ENCODE measurements around the gene EXOSC7.

Gene EXOSC7

DNA sequence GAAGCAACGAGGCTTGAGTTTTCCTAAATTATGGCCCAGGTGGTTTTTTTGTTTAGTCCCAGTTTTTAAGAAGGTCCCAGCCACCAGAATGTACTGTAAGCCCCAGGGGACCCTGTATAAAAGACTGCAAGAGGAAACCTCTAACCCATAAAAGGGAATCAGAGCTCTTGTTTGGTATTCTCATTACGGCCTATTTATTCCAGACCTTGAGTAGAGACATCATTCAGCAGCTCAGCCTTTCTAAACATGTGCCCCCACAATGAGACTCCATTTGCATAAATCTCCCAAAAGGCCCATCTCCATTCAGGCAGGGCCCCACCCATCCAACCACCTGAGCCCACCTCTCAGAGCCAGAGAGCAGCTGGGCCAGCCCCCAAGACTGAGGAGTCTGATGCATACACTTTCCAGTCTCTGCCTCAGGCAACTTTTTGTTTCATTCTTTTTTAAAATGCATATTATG, 25.7 kb upstream of the EXOSC7 start:
- Histone ChIP-seq H3K79me1 (ENCODE audit: low read depth, low read length) (no peaks in the 10 kb centered on the region), H3K23ac (ENCODE audit: low read depth, low read length, poor library complexity) (no peak overlapping the region), H4K8ac (ENCODE audit: low read depth, low read length) (no peak overlapping the region), H2BK5ac (ENCODE audit: low read length) (no peak overlapping the region), H3K18ac (ENCODE audit: low read length) (no peak overlapping the region), H2BK12ac (ENCODE audit: low read length) (no peak overlapping the region), H3K4me2 (ENCODE audit: insufficient read depth, low read length, poor library complexity, severe bottlenecking) (no peak overlapping the region), H3K27me3 (ENCODE audit: control insufficient read depth in 3 of 3, insufficient read depth in 3 of 3, low read depth in 1 of 3, low read length in 3 of 3) (no peaks in the 10 kb centered on the region), H4K91ac (ENCODE audit: low read depth, low read length, poor library complexity) (no peak overlapping the region), H2AFZ (ENCODE audit: low read length) (no peak overlapping the region), H3K36me3 (replicated peaks in 1 of 2; ENCODE audit: control insufficient read depth in 2 of 2, insufficient read depth in 2 of 2, low read length in 2 of 2) (peaks cover 4 to 30% of the 10 kb centered on the region in 2 donors), H2BK15ac (ENCODE audit: low read length) (no peak overlapping the region), H3K4me1 (ENCODE audit: control insufficient read depth in 2 of 2, insufficient read depth in 1 of 2, low read depth in 1 of 2, low read length in 2 of 2) (peaks cover 1 to 12% of the 10 kb centered on the region in 2 donors), H3K9me3 (replicated peaks in 1 of 2; ENCODE audit: control insufficient read depth in 2 of 2, insufficient read depth in 1 of 2, low read depth in 1 of 2, low read length in 2 of 2) (no peaks in the 10 kb centered on the region), H2BK120ac (ENCODE audit: low read depth, low read length) (no peak overlapping the region), H3K27ac (replicated peaks; ENCODE audit: low read length) (no peak overlapping the region), H3K4ac (ENCODE audit: low read length) (no peak overlapping the region), H3K4me3 (ENCODE audit: low read length in 2 of 2) (no peak overlapping the region), H3K9ac (ENCODE audit: low read depth, low read length, poor library complexity) (no peak overlapping the region), H3K14ac (ENCODE audit: low read length) (no peak overlapping the region), H2AK5ac (ENCODE audit: low read depth, low read length) (no peak overlapping the region)
- no CpG with 5 or more reads among the region's 2 CpGs for WGBS, 2 donors (ENCODE audit: extremely low coverage in 2 of 2, insufficient read length in 2 of 2, insufficient replicate concordance in 1 of 2)
- no peak for DNase-seq (ENCODE audit: low spot score)

DNA sequence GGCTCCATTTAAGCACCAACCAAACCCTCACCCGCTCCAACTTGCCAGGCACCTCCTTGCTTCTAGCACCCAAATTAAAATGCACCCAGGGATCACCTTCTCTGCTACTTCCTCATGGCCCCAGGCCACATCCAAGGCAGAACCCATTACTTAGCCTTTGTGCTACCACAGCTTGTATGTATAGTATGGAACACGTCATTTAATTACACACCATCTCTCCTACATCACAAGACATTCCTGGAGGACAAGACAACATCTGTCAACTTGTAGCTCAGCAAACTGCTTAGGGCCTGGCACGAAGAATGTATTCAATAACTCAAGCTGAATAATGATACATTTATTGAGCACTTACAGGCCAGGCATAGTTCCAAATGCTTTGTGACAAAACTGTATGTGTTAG, 23.4 kb upstream of the EXOSC7 start:
- Histone ChIP-seq H3K27ac (replicated peaks; ENCODE audit: low read length) (no peak overlapping the region), H3K4ac (ENCODE audit: low read length) (no peak overlapping the region), H3K4me2 (ENCODE audit: insufficient read depth, low read length, poor library complexity, severe bottlenecking) (no peak overlapping the region), H3K23ac (ENCODE audit: low read depth, low read length, poor library complexity) (no peak overlapping the region), H2BK5ac (ENCODE audit: low read length) (no peak overlapping the region), H3K4me3 (ENCODE audit: low read length in 2 of 2) (no peak overlapping the region), H2BK12ac (ENCODE audit: low read length) (no peak overlapping the region), H4K91ac (ENCODE audit: low read depth, low read length, poor library complexity) (no peak overlapping the region), H3K4me1 (ENCODE audit: control insufficient read depth in 2 of 2, insufficient read depth in 1 of 2, low read depth in 1 of 2, low read length in 2 of 2) (peaks cover 0 to 12% of the 10 kb centered on the region in 2 donors), H3K27me3 (ENCODE audit: control insufficient read depth in 3 of 3, insufficient read depth in 3 of 3, low read depth in 1 of 3, low read length in 3 of 3) (no peaks in the 10 kb centered on the region), H3K18ac (ENCODE audit: low read length) (no peak overlapping the region), H2AFZ (ENCODE audit: low read length) (no peak overlapping the region), H3K14ac (ENCODE audit: low read length) (no peak overlapping the region), H3K9ac (ENCODE audit: low read depth, low read length, poor library complexity) (no peak overlapping the region), H3K79me1 (ENCODE audit: low read depth, low read length) (no peaks in the 10 kb centered on the region), H3K9me3 (replicated peaks in 1 of 2; ENCODE audit: control insufficient read depth in 2 of 2, insufficient read depth in 1 of 2, low read depth in 1 of 2, low read length in 2 of 2) (no peaks in the 10 kb centered on the region), H3K36me3 (replicated peaks in 1 of 2; ENCODE audit: control insufficient read depth in 2 of 2, insufficient read depth in 2 of 2, low read length in 2 of 2) (peaks cover 4 to 42% of the 10 kb centered on the region in 2 donors), H4K8ac (ENCODE audit: low read depth, low read length) (no peak overlapping the region), H2BK120ac (ENCODE audit: low read depth, low read length) (no peak overlapping the region), H2BK15ac (ENCODE audit: low read length) (no peak overlapping the region), H2AK5ac (ENCODE audit: low read depth, low read length) (no peak overlapping the region)
- WGBS, 2 donors (ENCODE audit: extremely low coverage in 2 of 2, insufficient read length in 2 of 2, insufficient replicate concordance in 1 of 2): no CpG with 5 or more reads among the region's 3 CpGs
- DNase-seq (ENCODE audit: low spot score): no peak

DNA sequence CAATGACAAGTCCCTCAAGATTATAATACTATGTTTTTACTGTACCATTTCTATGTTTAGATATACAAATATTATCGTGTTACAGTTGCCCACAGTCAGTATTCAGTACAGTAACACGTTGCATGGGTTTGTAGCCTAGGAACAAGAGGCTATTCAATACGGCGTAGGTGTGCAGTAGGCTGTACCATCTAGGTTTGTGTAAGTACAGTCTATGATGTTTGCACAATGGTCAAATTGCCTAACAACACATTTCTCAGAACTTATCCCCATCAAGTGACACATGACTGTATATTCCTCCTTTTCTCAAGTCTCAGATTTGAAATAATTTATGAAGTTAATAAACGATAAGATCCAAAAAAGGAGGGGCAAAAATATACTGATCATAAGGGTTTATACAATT, 21.7 kb upstream of the EXOSC7 start:
- no peak overlapping the region for H4K8ac ChIP-seq (ENCODE audit: low read depth, low read length)
- H3K36me3 ChIP-seq (replicated peaks in 1 of 2; ENCODE audit: control insufficient read depth in 2 of 2, insufficient read depth in 2 of 2, low read length in 2 of 2): peaks cover 7 to 54% of the 10 kb centered on the region in 2 donors
- DNase-seq (ENCODE audit: low spot score): no peak
- no peak overlapping the region for H3K4me3 ChIP-seq (ENCODE audit: low read length in 2 of 2)
- H3K79me1 ChIP-seq (ENCODE audit: low read depth, low read length): no peaks in the 10 kb centered on the region
- H3K4me2 ChIP-seq (ENCODE audit: insufficient read depth, low read length, poor library complexity, severe bottlenecking): no peak overlapping the region
- H3K27me3 ChIP-seq (ENCODE audit: control insufficient read depth in 3 of 3, insufficient read depth in 3 of 3, low read depth in 1 of 3, low read length in 3 of 3): no peaks in the 10 kb centered on the region
- peaks cover 0 to 12% of the 10 kb centered on the region in 2 donors for H3K4me1 ChIP-seq (ENCODE audit: control insufficient read depth in 2 of 2, insufficient read depth in 1 of 2, low read depth in 1 of 2, low read length in 2 of 2)
- H3K4ac ChIP-seq (ENCODE audit: low read length): no peak overlapping the region
- H4K91ac ChIP-seq (ENCODE audit: low read depth, low read length, poor library complexity): no peak overlapping the region
- no peak overlapping the region for H2BK120ac ChIP-seq (ENCODE audit: low read depth, low read length)
- H3K23ac ChIP-seq (ENCODE audit: low read depth, low read length, poor library complexity): no peak overlapping the region
- no peak overlapping the region for H2AFZ ChIP-seq (ENCODE audit: low read length)
- no peak overlapping the region for H3K14ac ChIP-seq (ENCODE audit: low read length)
- H3K18ac ChIP-seq (ENCODE audit: low read length): no peak overlapping the region
- no CpG with 5 or more reads among the region's 5 CpGs for WGBS, 2 donors (ENCODE audit: extremely low coverage in 2 of 2, insufficient read length in 2 of 2, insufficient replicate concordance in 1 of 2)
- H2BK12ac ChIP-seq (ENCODE audit: low read length): no peak overlapping the region
- H2BK5ac ChIP-seq (ENCODE audit: low read length): no peak overlapping the region
- no peak overlapping the region for H3K27ac ChIP-seq (replicated peaks; ENCODE audit: low read length)
- no peak overlapping the region for H2AK5ac ChIP-seq (ENCODE audit: low read depth, low read length)
- H3K9me3 ChIP-seq (replicated peaks in 1 of 2; ENCODE audit: control insufficient read depth in 2 of 2, insufficient read depth in 1 of 2, low read depth in 1 of 2, low read length in 2 of 2): no peaks in the 10 kb centered on the region
- no peak overlapping the region for H3K9ac ChIP-seq (ENCODE audit: low read depth, low read length, poor library complexity)
- no peak overlapping the region for H2BK15ac ChIP-seq (ENCODE audit: low read length)

DNA sequence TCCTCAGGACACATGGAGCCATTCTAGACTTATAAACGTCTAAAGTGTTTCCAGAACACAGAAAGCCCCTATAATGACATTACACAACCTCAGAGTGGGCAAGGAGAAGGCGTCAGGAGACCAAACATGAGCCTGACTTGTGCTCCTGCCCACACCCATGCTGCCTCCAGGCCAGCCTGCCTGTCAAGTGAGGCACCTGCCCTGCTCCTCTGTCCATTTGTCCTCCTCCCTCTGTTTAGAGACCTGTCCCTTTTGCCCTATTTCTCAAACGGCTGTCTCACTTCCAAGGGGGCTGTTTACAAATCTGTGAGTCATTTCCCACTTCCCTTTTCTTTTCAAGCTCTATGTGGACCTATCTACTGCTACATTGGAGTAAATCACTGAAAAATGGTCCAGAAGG, 21.1 kb upstream of the EXOSC7 start:
- Histone ChIP-seq H3K36me3 (replicated peaks in 1 of 2; ENCODE audit: control insufficient read depth in 2 of 2, insufficient read depth in 2 of 2, low read length in 2 of 2) (peaks cover 7 to 57% of the 10 kb centered on the region in 2 donors), H3K79me1 (ENCODE audit: low read depth, low read length) (no peaks in the 10 kb centered on the region), H3K27ac (replicated peaks; ENCODE audit: low read length) (no peak overlapping the region), H3K23ac (ENCODE audit: low read depth, low read length, poor library complexity) (peak overlapping the region; percentile 53), H3K4me2 (ENCODE audit: insufficient read depth, low read length, poor library complexity, severe bottlenecking) (no peak overlapping the region), H2AK5ac (ENCODE audit: low read depth, low read length) (no peak overlapping the region), H4K8ac (ENCODE audit: low read depth, low read length) (no peak overlapping the region), H2BK15ac (ENCODE audit: low read length) (no peak overlapping the region), H3K4ac (ENCODE audit: low read length) (no peak overlapping the region), H2BK12ac (ENCODE audit: low read length) (no peak overlapping the region), H2BK5ac (ENCODE audit: low read length) (no peak overlapping the region), H3K4me1 (ENCODE audit: control insufficient read depth in 2 of 2, insufficient read depth in 1 of 2, low read depth in 1 of 2, low read length in 2 of 2) (peaks cover 0 to 12% of the 10 kb centered on the region in 2 donors), H3K9me3 (replicated peaks in 1 of 2; ENCODE audit: control insufficient read depth in 2 of 2, insufficient read depth in 1 of 2, low read depth in 1 of 2, low read length in 2 of 2) (no peaks in the 10 kb centered on the region), H3K18ac (ENCODE audit: low read length) (no peak overlapping the region), H3K27me3 (ENCODE audit: control insufficient read depth in 3 of 3, insufficient read depth in 3 of 3, low read depth in 1 of 3, low read length in 3 of 3) (no peaks in the 10 kb centered on the region), H3K9ac (ENCODE audit: low read depth, low read length, poor library complexity) (no peak overlapping the region), H2BK120ac (ENCODE audit: low read depth, low read length) (no peak overlapping the region), H4K91ac (ENCODE audit: low read depth, low read length, poor library complexity) (no peak overlapping the region), H3K14ac (ENCODE audit: low read length) (no peak overlapping the region), H3K4me3 (ENCODE audit: low read length in 2 of 2) (no peak overlapping the region), H2AFZ (ENCODE audit: low read length) (no peak overlapping the region)
- DNase-seq (ENCODE audit: low spot score): no peak
- no CpG with 5 or more reads among the region's 3 CpGs for WGBS, 2 donors (ENCODE audit: extremely low coverage in 2 of 2, insufficient read length in 2 of 2, insufficient replicate concordance in 1 of 2)
